Suprapubic skin (tissue), 4 donors: ENCODE results near the gene MYO7B. TPM values are rescaled to one million over a fixed set of nuclear protein-coding genes. Genes with fewer than 3 reads are reported as not detected.

Experiments
- DNase-seq, 2 donors: peaks; one replicate each; pipeline ENCODE4 v3.0.0-alpha.2; 2019; ENCODE audit warnings: low spot score in 2 of 2
- H3K27ac ChIP-seq: fragments of 200-600 bp; sonication (generic); one replicate; pipeline ENCODE4 v1.5.1; 2019
- H3K27me3 ChIP-seq: fragments of 200-600 bp; sonication (generic); one replicate; pipeline ENCODE4 v1.5.1; 2019
- H3K36me3 ChIP-seq: fragments of 200-600 bp; sonication (generic); one replicate; pipeline ENCODE4 v1.5.1; 2019
- H3K4me1 ChIP-seq: fragments of 200-600 bp; sonication (generic); one replicate; pipeline ENCODE4 v1.5.1; 2019
- H3K4me3 ChIP-seq: fragments of 200-600 bp; sonication (generic); one replicate; pipeline ENCODE4 v1.5.1; 2019; ENCODE audit warnings: mild to moderate bottlenecking
- H3K9me3 ChIP-seq: fragments of 200-600 bp; sonication (generic); one replicate; pipeline ENCODE4 v1.5.1; 2019
- CTCF ChIP-seq, 2 donors: fragments of 200-600 bp in 1 of 2; fragments of 450-650 bp in 1 of 2; sonication (generic) in 1 of 2; IDR thresholded peaks; one replicate each; pipeline ENCODE4 v1.5.1; 2016 to 2019; ENCODE audit warnings: antibody characterized with exemption in 2 of 2, mild to moderate bottlenecking in 1 of 2, moderate library complexity in 1 of 2
- EP300 ChIP-seq: sonication (generic); formaldehyde crosslinking; IDR thresholded peaks from one replicate; pipeline ENCODE4 v1.6.1; 2017; ENCODE audit warnings: antibody characterized with exemption
- POLR2A ChIP-seq, 2 donors: fragments of 450-650 bp; IDR thresholded peaks; one replicate each; pipeline ENCODE4 v1.6.1; 2017; ENCODE audit warnings: antibody characterized with exemption in 2 of 2, mild to moderate bottlenecking in 2 of 2, moderate library complexity in 2 of 2
- POLR2AphosphoS5 ChIP-seq, 3 donors: sonication (generic); formaldehyde crosslinking; IDR thresholded peaks; one replicate each; pipeline ENCODE4 v1.6.1; 2017; ENCODE audit warnings: antibody characterized with exemption in 3 of 3
- WGBS: methylation state at CpG from one replicate; pipeline ENCODE4 v1.1.5; 2018; 5-methylcytosine and 5-hydroxymethylcytosine counted together
- total RNA-seq, 4 donors: library from RNA; depleted of rRNA; stranded (reverse); fragments of >200 nt; gene quantifications; one replicate each; pipeline ENCODE4 v1.1.0, GENCODE V29; 2016

The MYO7B gene
- total RNA-seq, 4 donors from 2014 or later: 0.72 to 4.7 (median 3.6) TPM

GRCh38 chr2:127609818-127610217 is 74.3 kb downstream of the MYO7B start:
- Histone ChIP-seq H3K27ac (no peak overlapping the region), H3K4me1 (no peaks in the 10 kb centered on the region), H3K4me3 (no peak overlapping the region), H3K36me3 (no peaks in the 10 kb centered on the region), H3K9me3 (peaks cover 9% of the 10 kb centered on the region), H3K27me3 (no peaks in the 10 kb centered on the region)
- peak; percentile 50 to 53 for DNase-seq
- TF ChIP-seq CTCF (IDR thresholded peaks at IDR 0.05) (no peak), POLR2AphosphoS5 (IDR thresholded peaks at IDR 0.05) (no peak), POLR2A (IDR thresholded peaks at IDR 0.05) (no peak), EP300 (no peak)
- WGBS: 93% methylated on average over 5 of the region's 8 CpGs

- Histone ChIP-seq H3K36me3 (no peaks in the 10 kb centered on the region), H3K9me3 (peaks cover 9% of the 10 kb centered on the region), H3K27ac (no peak overlapping the region), H3K4me1 (peaks cover 1% of the 10 kb centered on the region), H3K4me3 (no peak overlapping the region), H3K27me3 (no peaks in the 10 kb centered on the region)
- peak; percentile 12 to 24 for DNase-seq
- TF ChIP-seq CTCF (IDR thresholded peaks at IDR 0.05) (no peak), POLR2A (IDR thresholded peaks at IDR 0.05) (no peak), POLR2AphosphoS5 (IDR thresholded peaks at IDR 0.05) (no peak), EP300 (no peak)
- 86% methylated on average over 1 of the region's 1 CpG for WGBS
Measured at GRCh38 chr2:127610561-127610960, 75.1 kb downstream of the MYO7B start.

DNA sequence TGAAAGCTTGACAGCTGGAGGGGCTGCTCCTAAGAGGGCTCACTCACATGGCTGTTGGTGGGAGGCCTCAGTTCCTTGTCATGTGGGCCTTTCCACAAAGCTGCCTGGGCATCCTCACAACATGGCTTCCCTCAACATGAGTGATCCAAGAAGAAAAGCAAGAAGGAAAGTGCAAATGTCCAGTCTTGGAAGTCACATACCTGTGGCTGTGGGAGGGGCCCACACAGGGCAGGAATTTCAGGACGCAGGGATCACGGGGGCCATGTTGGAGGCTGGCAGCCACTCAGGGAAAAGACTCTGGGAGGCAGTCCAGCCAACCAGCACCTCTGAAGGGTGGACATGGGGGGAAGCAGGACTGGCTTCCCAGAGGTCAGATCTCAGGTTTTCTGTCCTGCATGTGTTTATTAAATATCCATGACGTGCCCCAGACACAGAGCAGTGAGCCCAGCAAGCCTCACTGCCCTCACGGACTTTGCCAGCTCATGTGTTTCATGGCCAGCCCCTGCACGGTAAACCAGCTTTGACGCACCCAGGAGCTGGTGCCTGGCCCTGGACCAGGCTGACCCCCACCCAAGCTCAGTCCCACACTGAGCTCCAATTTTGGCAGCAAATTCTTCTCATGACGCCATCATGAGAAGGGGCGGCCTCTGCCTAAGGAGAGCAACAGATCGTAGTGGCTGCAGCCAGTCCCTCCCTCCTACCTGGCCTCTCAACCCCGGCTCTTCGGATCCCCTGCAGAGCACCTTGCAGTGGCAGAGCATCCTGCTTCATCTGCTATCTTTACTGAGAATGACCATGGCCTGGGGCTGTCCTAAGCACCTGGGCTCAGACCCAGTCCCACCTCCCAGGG is 75.8 kb downstream of the MYO7B start:
- no peak overlapping the region for H3K4me3 ChIP-seq
- peak; percentile 28 to 65 for DNase-seq
- H3K27me3 ChIP-seq: no peaks in the 10 kb centered on the region
- H3K36me3 ChIP-seq: no peaks in the 10 kb centered on the region
- WGBS: 84% methylated on average over 8 of the region's 11 CpGs
- peaks cover 3% of the 10 kb centered on the region for H3K4me1 ChIP-seq
- H3K9me3 ChIP-seq: peaks cover 9% of the 10 kb centered on the region
- no peak overlapping the region for H3K27ac ChIP-seq
- no peak for TF ChIP-seq POLR2AphosphoS5 (IDR thresholded peaks at IDR 0.05)

- Histone ChIP-seq H3K4me3 (no peak overlapping the region), H3K36me3 (no peaks in the 10 kb centered on the region), H3K4me1 (peaks cover 3% of the 10 kb centered on the region), H3K27ac (no peak overlapping the region), H3K27me3 (no peaks in the 10 kb centered on the region), H3K9me3 (peaks cover 9% of the 10 kb centered on the region)
- no peak for TF ChIP-seq EP300
- TF ChIP-seq POLR2A (IDR thresholded peaks at IDR 0.05): no peak
- TF ChIP-seq CTCF (IDR thresholded peaks at IDR 0.05): no peak
- TF ChIP-seq POLR2AphosphoS5 (IDR thresholded peaks at IDR 0.05): no peak
- 97% methylated on average over 8 of the region's 13 CpGs for WGBS
- DNase-seq: peak; percentile 19 to 40
Measured at GRCh38 chr2:127612111-127612822, 76.8 kb downstream of the MYO7B start.

DNA sequence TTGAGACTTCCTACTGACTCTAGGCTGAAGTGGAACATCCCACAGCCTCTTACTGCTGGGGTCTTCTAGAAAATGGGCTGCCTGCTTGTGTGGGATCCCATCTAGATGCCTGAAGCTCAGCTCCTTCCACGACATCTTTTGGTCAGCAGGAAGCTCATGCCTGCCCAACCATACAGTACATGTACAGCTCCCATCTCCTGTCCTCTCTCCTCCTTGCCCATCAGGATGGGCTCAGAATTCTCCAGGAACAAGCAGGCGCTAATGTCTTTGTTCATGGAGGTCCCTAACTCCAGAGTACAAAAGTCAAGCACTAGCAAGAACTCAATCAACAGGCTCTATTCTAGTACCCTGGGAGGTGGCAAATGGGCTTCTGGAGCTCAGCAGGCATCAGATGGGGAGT is 78.8 kb downstream of the MYO7B start:
- Histone ChIP-seq H3K27me3 (no peaks in the 10 kb centered on the region), H3K9me3 (peaks cover 9% of the 10 kb centered on the region), H3K36me3 (no peaks in the 10 kb centered on the region), H3K4me1 (peaks cover 3% of the 10 kb centered on the region), H3K27ac (no peak overlapping the region), H3K4me3 (no peak overlapping the region)
- DNase-seq: peak in 1 of 2 donors; percentile 13
- TF ChIP-seq POLR2AphosphoS5 (IDR thresholded peaks at IDR 0.05) (no peak), CTCF (IDR thresholded peaks at IDR 0.05) (no peak), POLR2A (IDR thresholded peaks at IDR 0.05) (no peak), EP300 (no peak)
- WGBS: 94% methylated on average over 2 of the region's 2 CpGs
